GM18873 (cell line): ENCODE results near the gene GAL3ST3.
A peak's percentile ranks its signal among the peaks of the same experiment; 100 is the strongest.

Experiments used
- ATAC-seq: cut with Tn5 transposase; IDR thresholded peaks from one replicate; pipeline ENCODE4 v1.9.1; 2021; ENCODE audit warnings: mild to moderate bottlenecking, moderate library complexity, moderate number of reproducible peaks; ENCODE audit not compliant: unreplicated experiment, low FRiP score

The GAL3ST3 gene

GRCh38 chr11:66070604-66071380 is 21.8 kb upstream of the GAL3ST3 start:
- no peak for ATAC-seq

DNA sequence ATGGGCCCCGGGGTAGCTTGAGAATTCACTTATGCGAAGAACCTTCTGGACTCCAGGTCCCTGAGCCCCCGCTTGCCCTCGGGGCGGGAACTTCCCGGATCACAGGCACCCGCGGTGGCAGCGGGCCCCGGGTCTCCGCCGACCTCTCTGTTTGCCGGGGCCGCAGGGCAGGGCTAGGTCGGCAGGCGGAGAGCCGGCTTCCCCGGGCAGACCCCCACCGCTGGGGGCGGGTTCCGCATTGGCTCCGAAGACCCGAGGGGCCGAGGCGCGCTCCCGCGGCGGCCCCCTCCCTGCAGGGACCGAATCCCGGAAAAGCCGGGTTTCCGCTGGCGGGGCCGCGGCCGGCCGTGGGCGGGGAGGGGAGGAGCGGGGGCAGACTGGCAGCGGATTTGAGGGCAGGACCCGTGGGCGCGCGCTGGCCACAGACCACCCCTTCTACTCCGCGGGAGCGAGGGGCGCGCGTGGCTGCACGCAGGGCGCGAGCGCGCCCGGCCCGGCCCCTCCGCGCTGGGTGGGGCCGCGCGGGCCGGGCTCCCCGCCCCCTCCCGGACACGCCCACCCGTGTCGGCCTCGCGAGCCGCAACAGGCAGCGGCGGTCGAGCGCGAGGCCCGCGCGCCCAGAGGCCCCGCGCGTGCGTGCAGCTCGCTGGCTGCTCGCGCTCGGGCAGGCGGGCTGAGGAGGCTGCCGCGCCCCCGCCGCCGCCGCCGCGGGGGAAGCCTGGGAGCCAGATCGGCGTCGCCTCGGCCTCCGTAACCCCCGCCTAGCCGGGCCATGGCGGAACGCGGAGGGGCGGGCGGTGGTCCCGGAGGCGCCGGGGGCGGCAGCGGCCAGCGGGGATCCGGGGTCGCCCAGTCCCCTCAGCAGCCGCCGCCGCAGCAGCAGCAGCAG is 21.0 kb upstream of the GAL3ST3 start, which contains the start of gene PACS1:
PACS1 (plus strand) TSS at position 558 of the 889 bp plus-strand sequence; CDS start at position 773, 215 bp downstream.
- no peak for ATAC-seq

DNA sequence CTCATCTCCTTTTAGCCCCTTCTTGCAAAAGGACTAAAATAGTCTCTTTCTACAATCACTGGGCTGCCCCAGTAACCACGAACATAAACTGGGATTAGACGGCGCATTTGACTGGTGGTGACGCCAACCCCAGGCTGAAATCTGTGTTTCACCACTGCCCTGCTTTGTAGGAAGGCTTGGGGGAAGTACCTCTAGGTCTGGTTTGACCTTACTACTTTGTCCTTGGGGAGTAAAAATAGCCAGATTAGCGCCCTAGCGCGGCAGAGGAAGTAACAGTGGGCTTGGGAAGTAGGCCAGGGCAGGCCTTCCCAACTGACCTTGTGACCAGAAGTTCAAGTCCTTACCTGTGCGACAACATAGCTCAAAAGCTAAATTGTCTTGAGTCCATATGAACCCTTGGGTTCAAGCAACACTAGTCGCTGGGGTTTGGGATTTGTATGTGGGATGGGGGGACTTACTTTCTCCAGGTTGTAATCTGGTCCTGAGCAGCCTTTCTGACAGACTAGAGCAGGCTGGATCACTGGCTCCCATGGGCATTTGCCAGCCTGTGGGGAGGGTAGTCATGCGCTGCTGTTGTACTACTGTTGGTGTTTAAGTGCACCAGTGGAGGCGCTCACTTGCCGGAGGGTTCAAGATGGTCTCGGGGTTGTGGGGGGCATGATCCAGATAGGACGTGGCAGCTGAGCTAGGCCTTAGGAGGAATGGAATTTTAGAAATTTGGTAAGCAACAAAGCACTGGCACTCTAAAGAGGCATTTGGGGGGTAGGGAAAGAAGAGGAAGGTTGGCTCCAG is 20.2 kb upstream of the GAL3ST3 start:
- no peak for ATAC-seq

DNA sequence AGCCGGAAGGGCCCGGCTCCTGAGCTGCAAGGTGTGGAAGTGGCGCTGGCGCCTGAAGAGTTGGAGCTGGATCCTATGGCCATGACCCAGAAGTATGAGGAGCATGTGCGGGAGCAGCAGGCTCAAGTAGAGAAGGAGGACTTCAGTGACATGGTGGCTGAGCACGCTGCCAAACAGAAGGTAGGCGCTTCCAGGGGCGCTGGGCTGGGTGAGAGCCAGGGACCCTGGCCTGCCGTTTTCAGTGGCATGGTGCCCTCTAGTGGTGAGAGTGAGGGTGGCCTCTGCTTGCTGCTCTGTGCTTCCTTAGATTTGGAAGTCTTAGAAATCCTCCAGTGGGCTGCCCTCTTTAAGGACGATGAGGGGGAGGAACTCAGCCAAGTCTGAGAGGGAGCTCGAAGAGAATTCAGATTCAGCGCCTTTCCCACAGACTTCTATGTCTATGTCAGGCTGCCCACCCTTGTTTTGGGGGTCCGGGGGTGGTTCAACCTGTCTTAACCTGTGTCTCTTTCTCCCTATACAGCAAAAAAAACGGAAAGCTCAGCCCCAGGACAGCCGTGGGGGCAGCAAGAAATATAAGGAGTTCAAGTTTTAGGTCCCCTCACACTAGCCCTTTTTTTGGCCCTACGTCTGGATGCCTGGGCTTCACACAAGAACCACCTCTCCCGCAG is 19.3 kb upstream of the GAL3ST3 start:
- no peak for ATAC-seq

DNA sequence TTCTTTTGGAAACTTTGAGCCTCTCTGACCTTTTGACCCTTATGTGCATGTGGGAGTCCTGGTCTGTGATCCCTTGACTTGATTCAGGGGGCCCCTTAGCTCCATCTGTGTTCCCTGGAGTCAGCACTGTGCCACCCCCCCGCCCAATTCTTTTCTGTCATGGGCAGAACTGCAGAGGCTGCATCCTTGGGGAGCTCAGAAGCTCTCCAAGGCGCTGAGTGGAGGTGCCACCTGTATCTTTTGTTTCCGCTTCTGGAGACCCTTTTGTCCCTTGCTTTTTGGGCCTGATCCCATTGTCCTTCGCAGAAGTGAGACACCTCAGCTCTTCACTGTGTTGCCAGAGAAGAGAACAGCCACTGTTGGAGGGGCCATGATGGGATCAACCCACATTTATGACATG is 18.7 kb upstream of the GAL3ST3 start:
- ATAC-seq, result no peak

DNA sequence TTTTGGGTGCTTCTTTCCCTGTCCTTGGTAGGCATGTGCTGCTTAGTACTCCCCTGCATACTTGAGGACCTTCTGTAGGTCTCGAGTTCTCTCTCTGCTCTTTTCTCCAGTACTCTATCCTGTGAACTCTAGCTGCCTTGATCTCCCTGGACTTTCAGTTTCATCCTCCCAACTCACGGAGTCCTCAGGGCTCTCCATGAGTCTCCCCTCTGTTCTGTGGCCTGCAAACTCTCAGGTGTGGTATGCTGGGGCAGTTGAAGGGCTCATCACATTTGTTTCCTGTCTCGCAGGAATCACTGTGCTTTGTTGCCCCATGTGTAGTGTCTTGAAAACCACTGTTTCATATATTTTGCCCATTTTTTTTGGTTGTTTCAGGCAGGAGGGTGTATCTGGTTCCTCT is 17.8 kb upstream of the GAL3ST3 start:
- ATAC-seq, result no peak

DNA sequence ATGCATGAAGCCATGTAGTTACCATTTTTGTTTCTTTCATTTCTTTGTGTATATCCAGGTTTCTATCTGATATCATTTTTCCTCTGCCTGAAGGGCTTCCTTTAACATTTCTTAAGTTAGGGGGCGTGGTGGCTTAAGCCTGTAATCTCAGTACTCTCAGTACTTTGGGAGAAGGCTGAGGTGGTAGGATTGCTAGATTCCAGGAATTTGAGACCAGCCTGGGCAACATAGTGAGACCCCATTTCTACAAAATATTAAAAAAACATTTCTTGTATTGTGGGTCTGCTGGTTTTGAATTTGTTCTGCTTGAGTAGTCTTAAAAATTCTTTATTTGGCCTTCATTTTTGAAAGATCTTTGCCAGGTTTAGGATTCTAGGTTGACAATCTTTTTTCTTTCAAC is 15.6 kb upstream of the GAL3ST3 start:
- no peak for ATAC-seq

- no peak for ATAC-seq
Measured at GRCh38 chr11:66063900-66064299, 14.9 kb upstream of the GAL3ST3 start.

DNA sequence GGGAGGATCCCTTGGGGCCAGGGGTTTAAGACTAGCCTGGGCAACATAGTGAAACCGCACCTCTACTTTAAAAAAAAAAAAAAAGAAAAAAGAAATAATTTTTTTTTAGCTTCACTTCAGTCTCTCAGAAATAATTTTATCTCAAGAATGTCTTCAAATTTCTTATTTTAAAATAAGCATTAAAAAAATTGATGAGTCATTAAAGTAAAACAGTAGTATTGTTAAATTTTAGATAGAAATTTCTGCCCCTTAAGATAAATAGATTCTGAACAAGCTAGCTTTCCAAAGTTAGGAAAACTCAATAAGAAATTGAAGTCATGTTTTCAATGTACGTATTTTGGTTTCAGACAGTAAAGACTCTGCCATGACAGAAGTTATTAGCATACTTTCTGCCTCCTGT is 13.4 kb upstream of the GAL3ST3 start:
- no peak for ATAC-seq

DNA sequence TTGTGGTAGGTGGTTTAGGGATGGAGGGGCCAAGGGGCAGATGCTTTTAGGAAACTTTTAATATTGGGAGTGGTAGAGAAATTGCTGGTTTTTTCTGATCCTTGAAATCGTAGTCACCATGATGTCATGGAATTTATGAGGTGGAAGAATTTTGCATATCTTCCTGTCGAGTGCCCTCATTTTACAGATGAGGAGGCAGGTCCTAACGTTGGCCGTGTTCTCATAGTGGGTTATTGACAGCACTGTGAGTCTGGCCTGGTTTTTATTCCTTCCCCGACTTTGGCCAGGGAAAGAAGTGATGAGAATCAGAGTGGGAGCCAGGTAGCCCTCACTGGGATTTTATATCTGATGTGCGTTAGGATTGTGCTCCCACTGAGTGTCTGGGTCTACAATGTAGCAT is 12.3 kb upstream of the GAL3ST3 start:
- ATAC-seq, result no peak

DNA sequence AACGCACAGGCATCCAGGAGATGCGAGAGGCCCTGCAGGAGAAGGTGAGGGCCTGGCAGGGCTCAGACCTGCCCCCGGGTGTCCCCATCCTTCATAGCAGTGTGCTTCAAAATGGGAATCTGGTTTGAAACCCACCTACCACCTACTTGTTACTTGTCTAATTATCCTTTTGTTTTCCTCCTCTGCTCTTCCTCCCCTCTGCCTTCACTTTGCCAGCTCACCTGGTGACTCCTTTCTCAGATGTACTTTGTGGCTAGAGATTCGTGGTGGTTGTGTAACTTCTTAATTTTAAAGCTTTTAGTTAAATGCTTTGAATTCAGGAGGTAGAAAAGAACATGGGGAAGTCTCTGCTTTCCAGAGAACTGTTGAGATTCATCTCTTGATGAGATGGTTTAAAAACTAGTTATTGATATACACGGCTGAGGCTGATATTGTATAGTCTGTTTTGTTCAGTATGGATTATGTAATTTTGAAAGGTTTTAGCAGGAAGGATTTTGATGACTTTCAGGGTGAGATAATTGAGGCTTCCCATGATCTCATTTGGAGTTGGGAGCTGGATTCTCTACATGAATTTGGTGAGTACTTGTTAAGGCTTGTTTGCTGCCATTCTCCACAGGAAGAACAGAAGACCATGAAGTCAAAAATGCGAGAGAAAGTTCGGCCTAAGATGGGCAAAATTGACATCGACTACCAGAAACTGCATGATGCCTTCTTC is 11.2 kb upstream of the GAL3ST3 start:
- ATAC-seq, result no peak

- ATAC-seq, result no peak
Measured at GRCh38 chr11:66056501-66056900, 7.5 kb upstream of the GAL3ST3 start.

GRCh38 chr11:66055021-66055420 is 6.1 kb upstream of the GAL3ST3 start:
- no peak for ATAC-seq

DNA sequence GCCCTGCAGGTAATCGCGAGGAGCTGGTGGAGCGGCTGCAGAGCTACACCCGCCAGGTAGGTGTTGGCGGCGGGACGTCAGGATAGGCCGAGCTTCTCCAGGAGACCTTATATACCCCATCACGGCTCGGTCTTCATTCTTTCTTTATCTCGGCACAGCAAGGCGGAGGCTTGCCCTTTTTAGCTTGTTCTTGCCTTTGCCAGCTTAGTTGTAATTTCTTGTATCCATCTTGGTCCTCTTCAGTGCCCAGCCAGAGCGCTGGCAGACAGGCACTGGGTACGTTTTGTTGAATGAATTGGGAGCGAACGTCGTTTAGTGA is 3.7 kb upstream of the GAL3ST3 start:
- no peak for ATAC-seq

- peak; percentile 85 for ATAC-seq
Measured at GRCh38 chr11:66051766-66052663, 3.1 kb upstream of the GAL3ST3 start, which contains the start of gene SF3B2. Gene SF3B2, plus strand, starts transcription at chr11:66052364. Its CDS starts 21 bp downstream, at chr11:66052385.

- ATAC-seq, result no peak
Measured at GRCh38 chr11:66051371-66051765, 2.4 kb upstream of the GAL3ST3 start.

- no peak for ATAC-seq
Measured at GRCh38 chr11:66050581-66051231, 1.7 kb upstream of the GAL3ST3 start.
